K562 (cell line): ENCODE results near the gene PRAME. TPM values are rescaled to one million over a fixed set of nuclear protein-coding genes. Genes with fewer than 3 reads are reported as not detected.

Experiments used
- BHLHE40 ChIP-seq: IDR thresholded peaks from 2 replicates; pipeline ENCODE4 v1.6.1; 2011; ENCODE audit warnings: low read length, improper control_type of control experiment
- CAMTA2 ChIP-seq: fragments of 250-450 bp; sonication (Bioruptor Pico); conservative IDR thresholded peaks from 2 replicates; pipeline ENCODE4 v1.5.1; 2022
- CBX1 ChIP-seq: sonication (generic); IDR thresholded peaks from 2 replicates; pipeline ENCODE4 v1.6.1; 2016; ENCODE audit warnings: antibody characterized with exemption, low read depth, mild to moderate bottlenecking
- FOXA3 ChIP-seq, 2 experiments: fragments of 450-650 bp in 1 of 2; sonication (generic) in 1 of 2; formaldehyde crosslinking; IDR thresholded peaks in 1 of 2; conservative IDR thresholded peaks in 1 of 2; 2 replicates each; pipeline versions ENCODE4 v1.4.0 to v1.8.0; 2020 to 2022; ENCODE audit warnings: mild to moderate bottlenecking in 2 of 2, missing genetic modification reagents in 1 of 2
- HDAC2 ChIP-seq: fragments of 450-650 bp; IDR thresholded peaks from 2 replicates; pipeline ENCODE4 v1.6.1; 2016; ENCODE audit warnings: mild to moderate bottlenecking
- JUND ChIP-seq, 2 experiments: IDR thresholded peaks; 2 replicates in 1 of 2; 3 replicates in 1 of 2; pipeline ENCODE4 v1.6.1; 2011; ENCODE audit warnings: borderline replicate concordance in 2 of 2, low read depth in 2 of 2, low read length in 2 of 2, improper control_type of control experiment in 1 of 2, missing biosample characterization in 1 of 2, missing genetic modification characterization in 1 of 2, missing genetic modification reagents in 1 of 2
- KDM5B ChIP-seq: fragments of 200-600 bp; sonication (generic); IDR thresholded peaks from 2 replicates; pipeline ENCODE4 v1.6.1; 2012; ENCODE audit warnings: low read depth, mild to moderate bottlenecking, moderate library complexity, low read length, control low read depth, inconsistent platforms; ENCODE audit not compliant: insufficient replicate concordance
- MYC ChIP-seq, 2 experiments: fragments of 250-450 bp in 1 of 2; sonication (Bioruptor Pico) in 1 of 2; IDR thresholded peaks; 2 replicates each; pipeline versions ENCODE4 v1.5.1 to v1.6.1; 2012 to 2021; ENCODE audit warnings: low read depth in 2 of 2, borderline replicate concordance in 1 of 2, improper control_type of control experiment in 1 of 2, low read length in 1 of 2, mild to moderate bottlenecking in 1 of 2, moderate library complexity in 1 of 2
- SMAD4 ChIP-seq: fragments of 250-450 bp; sonication (Bioruptor Pico); conservative IDR thresholded peaks from 2 replicates; pipeline ENCODE4 v1.8.0; 2021; ENCODE audit warnings: inconsistent platforms, mild to moderate bottlenecking, moderate library complexity
- ZBTB1 ChIP-seq: sonication (generic); formaldehyde crosslinking; IDR thresholded peaks from 2 replicates; pipeline ENCODE4 v1.8.1; 2023; ENCODE audit warnings: missing genetic modification reagents, low read depth, mild to moderate bottlenecking, borderline replicate concordance
- ZNF77 ChIP-seq: fragments of 250-450 bp; sonication (Bioruptor Pico); IDR thresholded peaks from 2 replicates; pipeline ENCODE4 v1.5.0; 2020
- ZNF778 ChIP-seq: fragments of 450-650 bp; formaldehyde crosslinking; IDR thresholded peaks from 2 replicates; pipeline ENCODE4 v1.4.0; 2020; ENCODE audit warnings: mild to moderate bottlenecking, moderate library complexity
- ZNF780A ChIP-seq: fragments of 250-450 bp; sonication (Bioruptor Pico); IDR thresholded peaks from 2 replicates; pipeline ENCODE4 v1.5.0; 2021; ENCODE audit warnings: mild to moderate bottlenecking
- polyA plus RNA-seq, 8 experiments: library from polyadenylated mRNA; depleted of rRNA in 4 of 8; stranded (reverse) in 5 of 8; unstranded in 3 of 8; fragments of >200 nt; fragmentation: Nextera tagmentation in 2 of 8; fragmentation: Illumina TruSeq in 1 of 8; extraction: Ambion mirVana in 2 of 8; extraction: Trizol in 1 of 8; gene quantifications; 2 replicates each; pipeline versions ENCODE4 v1.2.1 to v1.2.3, GENCODE V29; 2011 to 2014; ENCODE audit warnings: inconsistent platforms in 1 of 8, missing spikeins in 1 of 8
- total RNA-seq, 7 experiments: library from RNA; depleted of rRNA in 6 of 7; stranded (reverse); fragments of >200 nt in 6 of 7; fragmentation: Illumina TruSeq in 2 of 7; extraction: Trizol in 2 of 7; gene quantifications; 2 replicates each; pipeline versions ENCODE4 v1.2.1 to v1.2.3, GENCODE V29; 2011 to 2021; ENCODE audit warnings: low replicate concordance in 1 of 7
- TF ChIP-seq, protein P1 (sequence below): sonication (generic); formaldehyde crosslinking; IDR thresholded peaks from 2 replicates; pipeline ENCODE4 v1.8.0; 2022; ENCODE audit warnings: mild to moderate bottlenecking, missing genetic modification reagents
- TF ChIP-seq, protein P2 (sequence below): sonication (generic); formaldehyde crosslinking; IDR thresholded peaks from 2 replicates; pipeline ENCODE4 v1.8.0; 2022; ENCODE audit warnings: mild to moderate bottlenecking, missing genetic modification reagents
- TF ChIP-seq, protein P3 (sequence below): sonication (generic); formaldehyde crosslinking; IDR thresholded peaks from 2 replicates; pipeline ENCODE4 v1.8.0; 2022; ENCODE audit warnings: mild to moderate bottlenecking, low read depth, missing genetic modification reagents
- TF ChIP-seq, protein P4 (sequence below): sonication (generic); formaldehyde crosslinking; IDR thresholded peaks from 2 replicates; pipeline ENCODE4 v1.8.1; 2023; ENCODE audit warnings: mild to moderate bottlenecking, missing genetic modification reagents

Gene PRAME
- total and polyA plus RNA-seq, 9 of the 15 experiments (the other 6 are each of a cell fraction or from before 2014, with no cell fraction given) = 662 to 2,141 (median 1,142) TPM

DNA sequence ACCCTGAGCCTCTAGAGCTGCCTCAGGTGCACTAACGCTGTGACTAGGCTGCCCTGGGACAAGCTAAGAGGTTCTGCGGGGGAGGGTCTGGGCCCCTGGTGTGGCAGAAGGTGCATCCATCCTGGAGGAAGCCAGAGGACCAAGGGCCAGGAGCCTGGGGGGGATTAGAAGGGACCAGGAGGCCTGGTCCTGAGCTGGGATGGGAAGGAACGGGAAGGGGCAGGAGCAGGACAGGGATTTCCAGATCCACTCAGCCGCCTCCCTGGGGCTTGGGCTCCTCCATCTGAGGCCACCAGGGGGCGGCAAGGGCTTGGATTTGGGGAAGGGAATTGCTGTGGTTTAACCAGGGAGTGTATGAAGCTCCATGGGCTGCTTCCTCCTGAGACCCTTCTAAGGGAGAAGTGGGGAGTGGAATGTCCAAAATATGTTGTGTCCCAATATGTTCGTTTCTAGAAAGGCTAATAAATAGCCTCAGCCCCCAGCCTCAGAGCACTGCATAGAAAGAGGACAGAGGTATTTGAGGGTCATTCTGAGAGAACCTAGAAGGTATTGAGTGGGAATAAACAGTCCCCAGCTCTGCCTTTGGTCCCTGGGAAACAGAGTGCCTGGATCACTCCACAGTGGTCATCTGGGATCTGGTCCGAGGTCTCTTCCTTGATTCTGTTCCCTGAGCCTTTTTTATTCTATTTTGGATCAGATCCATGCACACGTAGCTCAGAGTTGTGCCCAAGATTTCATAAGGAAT, 17.4 kb upstream of the PRAME start (continued):
- TF ChIP-seq SMAD4 (CRISPR knock-in tag) = 0 out of 2 replicates have a peak, but pooled peaks have one; percentile 57
- TF ChIP-seq ZNF77 (CRISPR knock-in tag) = no peak
- no peak for TF ChIP-seq KDM5B
- peak; percentile 80; the same call in 1 of the 2 replicates for TF ChIP-seq ZBTB1
- TF ChIP-seq ZNF778 (CRISPR knock-in tag) = no peak
- TF ChIP-seq, protein P1, sequence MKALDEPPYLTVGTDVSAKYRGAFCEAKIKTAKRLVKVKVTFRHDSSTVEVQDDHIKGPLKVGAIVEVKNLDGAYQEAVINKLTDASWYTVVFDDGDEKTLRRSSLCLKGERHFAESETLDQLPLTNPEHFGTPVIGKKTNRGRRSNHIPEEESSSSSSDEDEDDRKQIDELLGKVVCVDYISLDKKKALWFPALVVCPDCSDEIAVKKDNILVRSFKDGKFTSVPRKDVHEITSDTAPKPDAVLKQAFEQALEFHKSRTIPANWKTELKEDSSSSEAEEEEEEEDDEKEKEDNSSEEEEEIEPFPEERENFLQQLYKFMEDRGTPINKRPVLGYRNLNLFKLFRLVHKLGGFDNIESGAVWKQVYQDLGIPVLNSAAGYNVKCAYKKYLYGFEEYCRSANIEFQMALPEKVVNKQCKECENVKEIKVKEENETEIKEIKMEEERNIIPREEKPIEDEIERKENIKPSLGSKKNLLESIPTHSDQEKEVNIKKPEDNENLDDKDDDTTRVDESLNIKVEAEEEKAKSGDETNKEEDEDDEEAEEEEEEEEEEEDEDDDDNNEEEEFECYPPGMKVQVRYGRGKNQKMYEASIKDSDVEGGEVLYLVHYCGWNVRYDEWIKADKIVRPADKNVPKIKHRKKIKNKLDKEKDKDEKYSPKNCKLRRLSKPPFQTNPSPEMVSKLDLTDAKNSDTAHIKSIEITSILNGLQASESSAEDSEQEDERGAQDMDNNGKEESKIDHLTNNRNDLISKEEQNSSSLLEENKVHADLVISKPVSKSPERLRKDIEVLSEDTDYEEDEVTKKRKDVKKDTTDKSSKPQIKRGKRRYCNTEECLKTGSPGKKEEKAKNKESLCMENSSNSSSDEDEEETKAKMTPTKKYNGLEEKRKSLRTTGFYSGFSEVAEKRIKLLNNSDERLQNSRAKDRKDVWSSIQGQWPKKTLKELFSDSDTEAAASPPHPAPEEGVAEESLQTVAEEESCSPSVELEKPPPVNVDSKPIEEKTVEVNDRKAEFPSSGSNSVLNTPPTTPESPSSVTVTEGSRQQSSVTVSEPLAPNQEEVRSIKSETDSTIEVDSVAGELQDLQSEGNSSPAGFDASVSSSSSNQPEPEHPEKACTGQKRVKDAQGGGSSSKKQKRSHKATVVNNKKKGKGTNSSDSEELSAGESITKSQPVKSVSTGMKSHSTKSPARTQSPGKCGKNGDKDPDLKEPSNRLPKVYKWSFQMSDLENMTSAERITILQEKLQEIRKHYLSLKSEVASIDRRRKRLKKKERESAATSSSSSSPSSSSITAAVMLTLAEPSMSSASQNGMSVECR (CRISPR knock-in tag) = peak; percentile 69; the same call in 1 of the 2 replicates
- TF ChIP-seq, protein P2, sequence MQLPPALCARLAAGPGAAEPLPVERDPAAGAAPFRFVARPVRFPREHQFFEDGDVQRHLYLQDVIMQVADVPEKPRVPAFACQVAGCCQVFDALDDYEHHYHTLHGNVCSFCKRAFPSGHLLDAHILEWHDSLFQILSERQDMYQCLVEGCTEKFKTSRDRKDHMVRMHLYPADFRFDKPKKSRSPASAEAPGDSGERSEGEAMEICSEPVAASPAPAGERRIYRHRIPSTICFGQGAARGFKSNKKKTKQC (CRISPR knock-in tag) = peak; percentile 90
- peak; percentile 77 for TF ChIP-seq BHLHE40
- TF ChIP-seq, protein P3, sequence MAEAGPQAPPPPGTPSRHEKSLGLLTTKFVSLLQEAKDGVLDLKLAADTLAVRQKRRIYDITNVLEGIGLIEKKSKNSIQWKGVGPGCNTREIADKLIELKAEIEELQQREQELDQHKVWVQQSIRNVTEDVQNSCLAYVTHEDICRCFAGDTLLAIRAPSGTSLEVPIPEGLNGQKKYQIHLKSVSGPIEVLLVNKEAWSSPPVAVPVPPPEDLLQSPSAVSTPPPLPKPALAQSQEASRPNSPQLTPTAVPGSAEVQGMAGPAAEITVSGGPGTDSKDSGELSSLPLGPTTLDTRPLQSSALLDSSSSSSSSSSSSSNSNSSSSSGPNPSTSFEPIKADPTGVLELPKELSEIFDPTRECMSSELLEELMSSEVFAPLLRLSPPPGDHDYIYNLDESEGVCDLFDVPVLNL = peak; percentile 69; the same call in 1 of the 2 replicates
- TF ChIP-seq JUND (IDR thresholded peaks at IDR 0.05; ENCODE audit: borderline replicate concordance, low read depth, low read length) = peak; percentile 88
- TF ChIP-seq JUND (tag; IDR thresholded peaks at IDR 0.05; ENCODE audit: borderline replicate concordance, low read depth, low read length) = no peak
- TF ChIP-seq MYC (IDR thresholded peaks at IDR 0.05; ENCODE audit: low read depth, low read length) = peak; percentile 77
- TF ChIP-seq MYC (CRISPR knock-in tag; IDR thresholded peaks at IDR 0.05; ENCODE audit: borderline replicate concordance, low read depth) = peak; percentile 84; the same call in 1 of the 2 replicates
- TF ChIP-seq CBX1 = no peak
- TF ChIP-seq CAMTA2 (CRISPR knock-in tag) = peak; percentile 83
- TF ChIP-seq FOXA3 (CRISPR knock-in tag; conservative IDR thresholded peaks at IDR 0.05 in 1 of 2, IDR thresholded peaks at IDR 0.05 in 1 of 2) = peak in 1 of 2 experiments; percentile 63; a peak in 1 of 4 replicates
- TF ChIP-seq, protein P4, sequence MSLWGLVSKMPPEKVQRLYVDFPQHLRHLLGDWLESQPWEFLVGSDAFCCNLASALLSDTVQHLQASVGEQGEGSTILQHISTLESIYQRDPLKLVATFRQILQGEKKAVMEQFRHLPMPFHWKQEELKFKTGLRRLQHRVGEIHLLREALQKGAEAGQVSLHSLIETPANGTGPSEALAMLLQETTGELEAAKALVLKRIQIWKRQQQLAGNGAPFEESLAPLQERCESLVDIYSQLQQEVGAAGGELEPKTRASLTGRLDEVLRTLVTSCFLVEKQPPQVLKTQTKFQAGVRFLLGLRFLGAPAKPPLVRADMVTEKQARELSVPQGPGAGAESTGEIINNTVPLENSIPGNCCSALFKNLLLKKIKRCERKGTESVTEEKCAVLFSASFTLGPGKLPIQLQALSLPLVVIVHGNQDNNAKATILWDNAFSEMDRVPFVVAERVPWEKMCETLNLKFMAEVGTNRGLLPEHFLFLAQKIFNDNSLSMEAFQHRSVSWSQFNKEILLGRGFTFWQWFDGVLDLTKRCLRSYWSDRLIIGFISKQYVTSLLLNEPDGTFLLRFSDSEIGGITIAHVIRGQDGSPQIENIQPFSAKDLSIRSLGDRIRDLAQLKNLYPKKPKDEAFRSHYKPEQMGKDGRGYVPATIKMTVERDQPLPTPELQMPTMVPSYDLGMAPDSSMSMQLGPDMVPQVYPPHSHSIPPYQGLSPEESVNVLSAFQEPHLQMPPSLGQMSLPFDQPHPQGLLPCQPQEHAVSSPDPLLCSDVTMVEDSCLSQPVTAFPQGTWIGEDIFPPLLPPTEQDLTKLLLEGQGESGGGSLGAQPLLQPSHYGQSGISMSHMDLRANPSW (CRISPR knock-in tag) = no peak; the same call in 1 of the 2 replicates
- TF ChIP-seq ZNF780A (CRISPR knock-in tag) = 0 out of 2 replicates have a peak, but pooled peaks have one; percentile 44
- no peak for TF ChIP-seq HDAC2
